ENCODE data around the gene FAM72C.
"Not testable (repeated sequence)": the region's sequence is repeated elsewhere in the genome, so short reads cannot be mapped to it uniquely, and the experiment has no call there.

DNA sequence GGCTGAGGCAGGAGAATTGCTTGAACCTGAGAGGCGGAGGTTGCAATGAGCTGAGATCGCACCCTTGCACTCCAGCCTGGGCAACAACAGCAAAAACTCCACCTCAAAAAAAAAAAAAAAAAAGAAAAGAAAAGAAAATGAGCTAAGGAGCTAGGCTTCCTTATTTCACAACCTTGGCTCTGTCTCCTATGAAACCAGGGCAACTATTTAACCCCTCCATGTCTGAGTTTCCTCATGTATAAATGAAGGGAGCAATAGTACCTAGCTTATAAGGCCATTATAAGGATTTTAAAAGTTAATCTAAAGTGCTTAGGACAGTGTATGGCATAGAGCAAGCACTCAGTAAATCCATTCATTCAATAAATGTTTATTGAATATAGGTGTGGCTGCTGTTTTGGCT, 32.9 kb downstream of the FAM72C start:
- TF ChIP-seq, protein P1, sequence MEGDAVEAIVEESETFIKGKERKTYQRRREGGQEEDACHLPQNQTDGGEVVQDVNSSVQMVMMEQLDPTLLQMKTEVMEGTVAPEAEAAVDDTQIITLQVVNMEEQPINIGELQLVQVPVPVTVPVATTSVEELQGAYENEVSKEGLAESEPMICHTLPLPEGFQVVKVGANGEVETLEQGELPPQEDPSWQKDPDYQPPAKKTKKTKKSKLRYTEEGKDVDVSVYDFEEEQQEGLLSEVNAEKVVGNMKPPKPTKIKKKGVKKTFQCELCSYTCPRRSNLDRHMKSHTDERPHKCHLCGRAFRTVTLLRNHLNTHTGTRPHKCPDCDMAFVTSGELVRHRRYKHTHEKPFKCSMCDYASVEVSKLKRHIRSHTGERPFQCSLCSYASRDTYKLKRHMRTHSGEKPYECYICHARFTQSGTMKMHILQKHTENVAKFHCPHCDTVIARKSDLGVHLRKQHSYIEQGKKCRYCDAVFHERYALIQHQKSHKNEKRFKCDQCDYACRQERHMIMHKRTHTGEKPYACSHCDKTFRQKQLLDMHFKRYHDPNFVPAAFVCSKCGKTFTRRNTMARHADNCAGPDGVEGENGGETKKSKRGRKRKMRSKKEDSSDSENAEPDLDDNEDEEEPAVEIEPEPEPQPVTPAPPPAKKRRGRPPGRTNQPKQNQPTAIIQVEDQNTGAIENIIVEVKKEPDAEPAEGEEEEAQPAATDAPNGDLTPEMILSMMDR (IDR thresholded peaks at IDR 0.05), result not testable (repeated sequence)
- TF ChIP-seq EP300 (IDR thresholded peaks at IDR 0.05), result not testable (repeated sequence)
